Mesodermal cell (in vitro differentiated cells): ENCODE data around the gene FAM81A.
"Not testable (repeated sequence)": the region's sequence is repeated elsewhere in the genome, so short reads cannot be mapped to it uniquely, and the experiment has no call there.

Experiments used
- H3K27ac ChIP-seq: 2 replicates; pipeline ENCODE4 v1.7.0; 2013; ENCODE audit warnings: mild to moderate bottlenecking, low read depth, low read length, moderate library complexity; ENCODE audit not compliant: severe bottlenecking
- H3K36me3 ChIP-seq: 2 replicates; pipeline ENCODE4 v1.7.1; 2013; ENCODE audit warnings: mild to moderate bottlenecking, low read length, moderate library complexity; ENCODE audit not compliant: control insufficient read depth, insufficient read depth
- H3K4me1 ChIP-seq: one replicate; pipeline ENCODE4 v1.7.1; 2013; ENCODE audit warnings: mild to moderate bottlenecking, low read length; ENCODE audit not compliant: insufficient read depth, control insufficient read depth, poor library complexity, severe bottlenecking
- H3K4me3 ChIP-seq: 2 replicates; pipeline ENCODE4 v1.7.0; 2013; ENCODE audit warnings: low read length, control low read depth, mild to moderate bottlenecking; ENCODE audit not compliant: insufficient read depth, poor library complexity, severe bottlenecking; ENCODE audit errors: extremely low read depth
- H3K9me3 ChIP-seq: 2 replicates; pipeline ENCODE4 v1.7.1; 2013; ENCODE audit warnings: mild to moderate bottlenecking, low read length, moderate library complexity; ENCODE audit not compliant: control insufficient read depth
- WGBS, 2 experiments: methylation state at CpG; one replicate each; pipeline ENCODE4 v1.1.5; 2013; ENCODE audit warnings: missing lambda C conversion rate in 2 of 2; ENCODE audit not compliant: insufficient coverage in 2 of 2; 5-methylcytosine and 5-hydroxymethylcytosine counted together

Gene FAM81A

DNA sequence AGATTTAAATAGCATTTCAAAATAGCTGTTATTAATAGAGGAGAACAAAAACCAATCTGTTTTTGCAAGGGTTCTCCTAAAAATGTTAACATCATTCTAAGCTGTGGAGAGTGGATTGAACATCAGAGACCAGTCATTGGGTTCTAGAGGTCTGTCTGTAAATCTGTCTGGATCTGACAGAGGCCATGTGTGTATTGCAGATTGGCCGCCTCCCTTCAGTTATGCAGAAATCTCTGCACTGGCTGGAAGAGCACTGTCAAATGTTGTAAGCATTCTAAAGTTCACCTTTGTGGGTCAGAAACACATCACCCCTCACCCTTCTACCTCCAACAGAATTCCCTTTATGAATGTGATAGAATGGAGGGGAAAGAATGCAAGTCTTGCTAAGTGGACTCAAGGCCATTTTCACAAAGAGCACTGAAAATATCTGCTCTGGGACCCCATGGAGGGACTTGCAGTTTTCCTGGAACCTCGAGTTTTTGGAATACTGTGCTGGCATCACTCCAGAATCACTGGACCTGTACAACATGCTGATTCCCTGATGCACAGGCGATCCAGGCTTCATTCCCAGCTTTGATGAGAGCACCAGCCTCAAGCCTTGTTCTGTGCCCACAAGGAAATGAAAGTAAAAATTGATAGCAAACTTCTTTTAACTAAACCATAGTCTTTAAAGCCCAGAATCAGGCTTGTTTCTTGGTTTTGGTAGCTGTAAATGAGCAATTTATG, 8.4 kb downstream of the FAM81A start:
- 67 to 82% methylated on average over 1 to 2 of the region's 3 CpGs for WGBS, 2 experiments

DNA sequence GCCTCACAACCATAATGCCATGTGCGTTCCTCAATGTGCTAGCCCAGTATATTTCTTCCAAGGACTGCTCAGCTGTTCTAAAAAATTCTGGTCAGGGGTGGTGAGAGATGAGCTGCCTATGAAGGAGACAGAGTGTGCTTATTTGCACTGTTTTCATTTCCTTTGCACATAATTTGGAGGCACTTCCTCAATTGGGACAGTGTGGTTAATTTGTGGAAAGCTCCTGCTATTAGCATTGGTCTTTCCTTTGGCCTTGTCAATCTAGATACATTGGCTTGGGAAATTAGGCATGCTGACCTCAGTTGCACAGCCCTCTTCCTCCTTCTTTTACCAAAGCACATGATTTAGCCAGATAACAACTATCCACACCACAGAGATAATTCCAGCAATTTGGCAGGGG, 9.4 kb downstream of the FAM81A start:
- H3K4me3 ChIP-seq = no peak overlapping the region
- whole genome bisulfite sequencing, 2 experiments = 80% methylated on average over 1 of the region's 1 CpG; no CpG with 5 or more reads in 1 of the 2 experiments
- no peaks in the 10 kb centered on the region for H3K36me3 ChIP-seq
- H3K9me3 ChIP-seq = no peaks in the 10 kb centered on the region
- H3K4me1 ChIP-seq = no peaks in the 10 kb centered on the region
- no peak overlapping the region for H3K27ac ChIP-seq

More for the DNA sequence above, 8.4 kb downstream of the FAM81A start:
- Histone ChIP-seq H3K36me3 (no peaks in the 10 kb centered on the region), H3K4me3 (no peak overlapping the region), H3K9me3 (no peaks in the 10 kb centered on the region), H3K27ac (no peak overlapping the region), H3K4me1 (no peaks in the 10 kb centered on the region)

DNA sequence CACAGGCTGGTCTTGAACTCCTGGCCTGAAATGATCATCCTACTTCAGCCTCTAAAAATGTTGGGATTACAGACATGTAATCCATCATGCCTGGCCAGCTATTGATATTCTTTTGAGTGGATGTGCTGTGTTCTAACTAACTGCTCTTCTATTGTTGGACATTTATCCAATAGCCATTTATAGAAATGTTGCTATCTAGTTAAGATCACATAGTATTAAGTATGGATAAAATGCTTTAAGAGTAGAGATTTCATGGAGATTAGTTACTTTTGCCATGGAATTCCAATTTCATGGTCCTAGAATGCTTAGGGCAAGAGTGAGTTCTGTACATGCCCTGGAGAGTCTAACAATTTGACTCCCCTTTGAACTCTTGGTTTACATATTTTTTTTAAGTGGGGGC, 10.9 kb downstream of the FAM81A start:
- no peak overlapping the region for H3K4me3 ChIP-seq
- no peaks in the 10 kb centered on the region for H3K9me3 ChIP-seq
- no peaks in the 10 kb centered on the region for H3K36me3 ChIP-seq
- H3K27ac ChIP-seq = no peak overlapping the region
- no peaks in the 10 kb centered on the region for H3K4me1 ChIP-seq

DNA sequence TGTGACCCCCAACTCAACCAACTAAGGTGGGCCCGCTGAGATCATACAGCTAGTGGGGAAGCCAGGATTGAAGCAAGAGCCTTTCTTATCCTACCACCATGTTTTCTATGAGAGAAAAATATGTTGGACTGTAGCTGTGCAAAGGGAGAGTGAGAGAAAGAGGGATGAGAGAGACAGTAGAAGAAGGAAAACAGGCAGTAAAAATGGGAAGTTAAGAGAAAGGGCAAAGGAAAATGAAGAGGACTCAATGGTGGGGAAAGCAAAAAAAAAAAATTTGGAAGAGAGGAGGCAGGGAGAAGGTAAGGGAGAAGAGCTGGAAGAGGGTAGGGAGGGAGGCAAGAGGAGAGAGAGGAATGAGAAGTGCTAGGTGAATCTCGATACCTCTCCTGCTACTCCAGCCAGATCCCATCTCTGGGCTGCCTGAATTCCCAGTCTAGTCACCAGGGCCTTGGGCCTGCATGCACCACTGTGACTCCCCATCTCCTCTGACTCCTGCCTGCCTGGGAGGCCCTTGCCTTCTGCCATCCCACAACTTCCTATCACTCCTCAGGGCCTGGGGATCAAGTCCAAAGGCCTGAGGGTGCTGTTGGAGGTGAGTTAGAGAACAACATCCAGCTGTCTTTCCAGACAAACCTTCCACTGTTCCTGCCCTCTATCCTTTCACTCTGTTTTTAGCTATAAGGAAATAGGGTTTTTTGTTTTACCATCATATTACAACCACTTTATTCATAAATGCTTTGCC, 15.7 kb downstream of the FAM81A start:
- no peak overlapping the region for H3K27ac ChIP-seq
- H3K4me1 ChIP-seq = no peaks in the 10 kb centered on the region
- WGBS, 2 experiments = 80% methylated on average over 1 of the region's 2 CpGs; no CpG with 5 or more reads in 1 of the 2 experiments
- no peaks in the 10 kb centered on the region for H3K36me3 ChIP-seq
- H3K9me3 ChIP-seq = no peaks in the 10 kb centered on the region
- H3K4me3 ChIP-seq = no peak overlapping the region

DNA sequence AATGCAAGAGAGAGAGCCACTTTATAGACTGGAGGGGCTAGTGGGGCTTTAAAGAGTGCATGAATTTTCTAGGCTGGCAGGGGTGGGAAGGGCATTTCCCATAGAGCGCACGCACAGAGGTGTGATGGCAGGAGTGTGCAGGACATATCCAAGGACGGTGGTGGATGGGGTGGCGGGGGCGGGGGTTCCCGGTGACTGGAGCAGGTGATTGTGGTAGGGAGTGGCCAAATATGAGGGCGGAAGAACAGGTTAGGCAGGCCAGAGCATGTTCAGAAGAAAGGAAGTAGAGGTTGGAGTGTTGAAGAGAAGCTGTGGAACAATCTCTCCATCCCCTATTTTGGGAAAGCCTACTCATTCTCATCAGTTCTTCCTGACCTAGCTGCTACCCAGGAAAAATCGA, 18.1 kb downstream of the FAM81A start:
- Histone ChIP-seq H3K4me1 (no peaks in the 10 kb centered on the region), H3K36me3 (no peaks in the 10 kb centered on the region), H3K9me3 (peaks cover under 1% of the 10 kb centered on the region), H3K27ac (no peak overlapping the region), H3K4me3 (no peak overlapping the region)
- 83 to 88% methylated on average over 7 to 8 of the region's 8 CpGs for WGBS, 2 experiments

DNA sequence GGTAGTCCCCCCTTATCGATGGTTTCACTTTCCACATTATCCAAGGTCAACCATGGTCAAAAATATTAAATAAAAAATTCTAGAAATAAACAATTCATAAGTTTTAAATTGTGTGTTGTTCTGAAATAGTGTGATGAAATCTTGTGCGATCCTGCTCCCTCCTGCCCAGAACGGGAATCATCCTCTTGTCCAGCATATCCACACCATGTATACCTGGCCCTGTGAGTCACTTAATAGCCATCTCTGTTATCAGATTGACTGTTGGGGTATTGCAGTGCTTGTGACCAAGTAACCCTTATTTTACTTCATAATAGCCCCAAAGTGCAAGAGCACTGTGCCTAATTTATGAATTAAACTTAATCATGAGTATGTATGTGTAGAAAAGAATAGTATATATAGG, 19.1 kb downstream of the FAM81A start:
- H3K27ac ChIP-seq = no peak overlapping the region
- no peaks in the 10 kb centered on the region for H3K36me3 ChIP-seq
- WGBS, 2 experiments = no CpG with 5 or more reads among the region's 3 CpGs
- H3K4me1 ChIP-seq = no peaks in the 10 kb centered on the region
- H3K9me3 ChIP-seq = peaks cover 7% of the 10 kb centered on the region
- no peak overlapping the region for H3K4me3 ChIP-seq

DNA sequence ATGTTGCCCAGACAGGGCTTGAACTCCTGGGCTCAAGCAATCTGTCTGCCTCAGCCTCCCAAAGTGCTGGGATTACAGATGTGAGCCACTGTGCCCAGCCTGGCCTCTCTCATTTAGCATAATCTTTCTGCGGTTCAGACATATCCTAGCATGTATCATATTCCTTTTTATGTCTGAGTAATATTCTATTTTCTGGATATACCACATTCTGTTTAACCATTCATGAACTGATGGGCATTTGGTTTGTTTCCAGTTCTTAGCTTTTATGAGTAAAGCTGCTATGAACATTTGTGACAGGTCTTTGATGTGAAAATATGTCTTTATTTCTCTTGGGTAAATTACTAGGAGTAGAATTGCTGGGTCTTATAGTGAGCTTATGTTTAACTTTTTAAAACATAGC, 23.5 kb downstream of the FAM81A start:
- H3K9me3 ChIP-seq = peaks cover 7% of the 10 kb centered on the region
- no peak overlapping the region for H3K27ac ChIP-seq
- WGBS, 2 experiments = no CpG with 5 or more reads among the region's 1 CpG
- no peaks in the 10 kb centered on the region for H3K4me1 ChIP-seq
- no peak overlapping the region for H3K4me3 ChIP-seq
- no peaks in the 10 kb centered on the region for H3K36me3 ChIP-seq

DNA sequence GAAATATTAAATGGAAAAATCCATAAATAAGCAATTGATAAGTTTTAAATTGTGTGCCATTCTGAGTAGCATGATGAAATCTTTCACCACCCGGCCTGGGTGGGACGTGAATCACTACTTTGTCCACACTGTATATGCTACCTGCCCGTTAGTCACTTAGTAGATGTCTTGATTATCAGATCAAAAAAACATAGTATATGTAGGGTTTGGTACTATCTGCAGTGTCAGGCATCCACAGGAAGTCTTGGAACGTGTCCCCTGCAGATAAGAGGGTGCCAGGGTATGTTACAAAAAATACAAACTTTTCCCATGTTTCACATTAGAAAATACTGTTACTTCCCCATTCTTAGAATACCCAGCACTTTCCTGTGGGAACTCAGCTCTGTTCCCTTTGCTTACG, 35.2 kb downstream of the FAM81A start:
- H3K4me3 ChIP-seq = no peak overlapping the region
- no peak overlapping the region for H3K27ac ChIP-seq
- no peaks in the 10 kb centered on the region for H3K9me3 ChIP-seq
- 82 to 100% methylated on average over 2 of the region's 5 CpGs for WGBS, 2 experiments
- no peaks in the 10 kb centered on the region for H3K36me3 ChIP-seq
- no peaks in the 10 kb centered on the region for H3K4me1 ChIP-seq

DNA sequence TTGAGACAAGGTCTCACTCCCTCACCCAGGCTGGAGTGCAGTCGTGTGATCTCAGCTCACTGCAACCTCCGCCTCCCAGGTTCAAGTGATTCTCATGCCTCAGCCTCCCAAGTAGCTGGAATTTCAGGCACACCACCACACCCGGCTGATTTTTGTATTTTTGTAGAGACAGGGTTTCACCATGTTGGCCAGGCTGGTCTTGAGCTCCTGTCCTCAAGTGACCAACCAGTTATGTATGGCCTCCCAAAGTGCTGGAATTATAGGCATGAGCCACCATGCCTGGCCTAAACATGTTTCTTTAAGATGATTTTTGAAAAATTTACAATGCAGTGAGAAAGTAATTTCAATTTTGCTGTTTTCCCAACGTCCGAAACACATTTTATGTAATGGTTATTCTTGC, 37.2 kb downstream of the FAM81A start:
- H3K9me3 ChIP-seq, H3K27ac ChIP-seq, H3K4me1 ChIP-seq, H3K4me3 ChIP-seq, H3K36me3 ChIP-seq: not testable (repeated sequence)
- WGBS, 2 experiments = 80 to 87% methylated on average over 2 to 3 of the region's 5 CpGs

DNA sequence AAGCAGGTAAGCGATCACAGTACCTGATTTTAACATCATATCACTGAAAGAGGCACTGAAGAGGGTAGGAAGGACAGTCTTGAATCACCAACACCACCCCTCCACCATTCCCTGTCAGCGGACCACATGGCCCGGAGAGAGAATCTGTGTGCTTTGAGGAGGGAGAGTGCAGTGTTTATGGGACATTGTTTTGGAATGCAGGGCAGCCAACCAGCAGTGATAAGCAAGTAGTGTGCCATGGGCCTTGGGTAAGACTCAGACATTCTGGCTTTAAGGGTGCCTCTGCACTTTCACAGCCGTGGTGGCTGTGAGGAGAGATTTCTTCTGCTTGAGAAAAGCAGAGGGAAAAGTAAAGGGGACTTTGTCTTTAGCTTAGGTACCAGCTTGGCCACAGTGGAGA, 46.4 kb downstream of the FAM81A start:
- 75 to 100% methylated on average over 1 to 2 of the region's 4 CpGs for WGBS, 2 experiments
- no peaks in the 10 kb centered on the region for H3K9me3 ChIP-seq

DNA sequence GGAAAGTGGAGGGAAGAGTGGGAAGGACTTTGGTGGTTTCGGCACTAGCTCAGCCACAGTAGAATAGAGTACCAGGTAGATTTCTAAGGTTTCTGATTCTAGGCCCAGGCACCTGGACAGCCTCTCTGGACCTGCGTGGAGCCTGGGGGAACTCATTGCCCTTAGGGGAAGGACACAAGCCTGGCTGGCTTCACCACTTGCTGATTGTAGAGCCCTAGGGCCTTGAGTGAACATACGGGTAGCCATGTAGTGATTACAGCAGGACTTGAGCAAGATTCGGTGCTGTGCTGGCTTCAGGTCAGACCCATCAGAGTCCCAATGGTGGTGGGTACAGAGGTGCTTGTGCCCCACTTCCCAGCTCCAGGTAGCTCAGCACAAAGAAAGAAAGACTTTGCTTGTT, 47.0 kb downstream of the FAM81A start:
- no peaks in the 10 kb centered on the region for H3K9me3 ChIP-seq
- 91% methylated on average over 4 of the region's 4 CpGs for WGBS, 2 experiments
- H3K27ac ChIP-seq = no peak overlapping the region
- H3K36me3 ChIP-seq = no peaks in the 10 kb centered on the region
- no peaks in the 10 kb centered on the region for H3K4me1 ChIP-seq
- H3K4me3 ChIP-seq = no peak overlapping the region

More for the DNA sequence above, 46.4 kb downstream of the FAM81A start:
- H3K36me3 ChIP-seq = no peaks in the 10 kb centered on the region
- H3K4me1 ChIP-seq = no peaks in the 10 kb centered on the region
- H3K4me3 ChIP-seq = no peak overlapping the region
- no peak overlapping the region for H3K27ac ChIP-seq
